CD14-positive monocyte (primary cell): ENCODE measurements around the gene SLC1A2. TPM values are rescaled to one million over a fixed set of nuclear protein-coding genes. Genes with fewer than 3 reads are reported as not detected.

Experiments used
- DNase-seq, 3 donors: peaks; one replicate each; pipeline ENCODE4 v3.0.0-alpha.2; 2011 to 2022
- H2AFZ ChIP-seq: 2 replicates; pipeline ENCODE4 v1.6.0; 2012; ENCODE audit warnings: mild to moderate bottlenecking, low read depth, low read length, inconsistent platforms; ENCODE audit not compliant: insufficient read depth, poor library complexity, severe bottlenecking
- H3K27ac ChIP-seq, 2 donors: 1 replicate in 1 of 2; 2 replicates in 1 of 2; pipeline ENCODE4 v1.5.1; 2012 to 2013; ENCODE audit warnings: low read length in 2 of 2, control low read depth in 1 of 2, inconsistent platforms in 1 of 2, low read depth in 1 of 2, mild to moderate bottlenecking in 1 of 2
- H3K27me3 ChIP-seq, 2 donors: one replicate each; pipeline versions ENCODE4 v1.6.0 to v1.6.1; 2011 to 2013; ENCODE audit warnings: low read length in 2 of 2; ENCODE audit not compliant: control insufficient read depth in 2 of 2, insufficient read depth in 2 of 2
- H3K36me3 ChIP-seq, 2 donors: replicated peaks in 1 of 2; 1 replicate in 1 of 2; 2 replicates in 1 of 2; pipeline versions ENCODE4 v1.5.1 to v1.6.1; 2012 to 2013; ENCODE audit warnings: low read length in 2 of 2, control low read depth in 1 of 2, inconsistent platforms in 1 of 2, mild to moderate bottlenecking in 1 of 2; ENCODE audit not compliant: insufficient read depth in 2 of 2, control insufficient read depth in 1 of 2
- H3K4me1 ChIP-seq, 2 donors: 1 replicate in 1 of 2; 2 replicates in 1 of 2; pipeline versions ENCODE4 v1.5.1 to v1.6.1; 2012 to 2013; ENCODE audit warnings: low read length in 2 of 2, control low read depth in 1 of 2, inconsistent platforms in 1 of 2, mild to moderate bottlenecking in 1 of 2, moderate library complexity in 1 of 2; ENCODE audit not compliant: insufficient read depth in 2 of 2, control insufficient read depth in 1 of 2
- H3K4me2 ChIP-seq: replicated peaks from 2 replicates; pipeline ENCODE3; 2012; ENCODE audit warnings: low read length, moderate library complexity, mild to moderate bottlenecking; ENCODE audit not compliant: poor library complexity, severe bottlenecking; ENCODE audit errors: extremely low read depth
- H3K4me3 ChIP-seq, 3 experiments: fragments of 200-600 bp in 1 of 3; sonication (generic) in 1 of 3; replicated peaks in 1 of 3; 1 replicate in 2 of 3; 2 replicates in 1 of 3; pipeline ENCODE4 v1.5.1; 2011 to 2013; ENCODE audit warnings: low read length in 3 of 3, mild to moderate bottlenecking in 3 of 3, control low read depth in 2 of 3, low read depth in 2 of 3, inconsistent platforms in 1 of 3, moderate library complexity in 1 of 3
- H3K79me2 ChIP-seq: 2 replicates; pipeline ENCODE4 v1.6.0; 2012; ENCODE audit warnings: mild to moderate bottlenecking, control low read depth, inconsistent platforms, low read length, moderate library complexity; ENCODE audit not compliant: insufficient read depth
- H3K9ac ChIP-seq: 2 replicates; pipeline ENCODE4 v1.6.0; 2017; ENCODE audit warnings: low read length, mild to moderate bottlenecking; ENCODE audit not compliant: insufficient read depth, poor library complexity, severe bottlenecking
- H3K9me3 ChIP-seq, 2 donors: replicated peaks in 1 of 2; 1 replicate in 1 of 2; 2 replicates in 1 of 2; pipeline versions ENCODE4 v1.5.1 to v1.6.1; 2012 to 2013; ENCODE audit warnings: low read length in 2 of 2, control low read depth in 1 of 2; ENCODE audit not compliant: control insufficient read depth in 1 of 2, insufficient read depth in 1 of 2
- H4K20me1 ChIP-seq: 2 replicates; pipeline ENCODE4 v1.6.0; 2012; ENCODE audit warnings: mild to moderate bottlenecking, low read length, control low read depth, moderate library complexity; ENCODE audit not compliant: insufficient read depth
- H3K27ac Mint-ChIP-seq, 7 donors: one replicate each; pipeline ENCODE4 v1.8.0; 2020; ENCODE audit warnings: mild to moderate bottlenecking in 7 of 7, mixed read lengths in 7 of 7, moderate library complexity in 6 of 7, inconsistent platforms in 2 of 7
- H3K27me3 Mint-ChIP-seq, 3 donors: one replicate each; pipeline ENCODE4 v1.8.0; 2021 to 2022; ENCODE audit warnings: low read depth in 3 of 3, mild to moderate bottlenecking in 3 of 3, mixed read lengths in 3 of 3, moderate library complexity in 3 of 3, inconsistent platforms in 1 of 3
- H3K36me3 Mint-ChIP-seq, 2 donors: one replicate each; pipeline ENCODE4 v1.8.0; 2020; ENCODE audit warnings: mixed read lengths in 2 of 2, inconsistent platforms in 1 of 2, mild to moderate bottlenecking in 1 of 2
- H3K4me1 Mint-ChIP-seq: one replicate; pipeline ENCODE4 v1.8.0; 2020; ENCODE audit warnings: mild to moderate bottlenecking, mixed read lengths
- H3K4me3 Mint-ChIP-seq, 2 donors: one replicate each; pipeline ENCODE4 v1.8.0; 2020; ENCODE audit warnings: mild to moderate bottlenecking in 2 of 2, mixed read lengths in 2 of 2, moderate library complexity in 1 of 2
- H3K9me3 Mint-ChIP-seq, 7 donors: one replicate each; pipeline ENCODE4 v1.8.0; 2020 to 2022; ENCODE audit warnings: mixed read lengths in 7 of 7, mild to moderate bottlenecking in 6 of 7, moderate library complexity in 6 of 7, inconsistent platforms in 2 of 7
- WGBS: methylation state at CpG from one replicate; pipeline ENCODE4 v1.1.5; 2013; ENCODE audit warnings: missing lambda C conversion rate; ENCODE audit not compliant: insufficient coverage; 5-methylcytosine and 5-hydroxymethylcytosine counted together
- intact Hi-C, 2 donors: fragments of 100-400 bp; cut with micrococcal nuclease; formaldehyde crosslinking; loops; one replicate each; pipeline versions ENCODE4 v1.15.0 to v1.15.1; 2023
- polyA plus RNA-seq, 3 donors: library from polyadenylated mRNA; depleted of rRNA in 1 of 3; unstranded in 2 of 3; stranded (reverse) in 1 of 3; fragments of 300-500 nt in 2 of 3; fragments of >200 nt in 1 of 3; fragmentation: Illumina TruSeq in 2 of 3; gene quantifications; 1 replicate in 2 of 3; 2 replicates in 1 of 3; pipeline ENCODE4 v1.2.3, GENCODE V29; 2012 to 2021
- TF ChIP-seq, protein P1 (sequence below): fragments of 200-600 bp; IDR thresholded peaks from one replicate; pipeline ENCODE4 v1.8.0; 2022; ENCODE audit warnings: antibody characterized with exemption, mild to moderate bottlenecking

Gene SLC1A2
- polyA plus RNA-seq, 3 donors = 0.07 TPM; not detected in 2

DNA sequence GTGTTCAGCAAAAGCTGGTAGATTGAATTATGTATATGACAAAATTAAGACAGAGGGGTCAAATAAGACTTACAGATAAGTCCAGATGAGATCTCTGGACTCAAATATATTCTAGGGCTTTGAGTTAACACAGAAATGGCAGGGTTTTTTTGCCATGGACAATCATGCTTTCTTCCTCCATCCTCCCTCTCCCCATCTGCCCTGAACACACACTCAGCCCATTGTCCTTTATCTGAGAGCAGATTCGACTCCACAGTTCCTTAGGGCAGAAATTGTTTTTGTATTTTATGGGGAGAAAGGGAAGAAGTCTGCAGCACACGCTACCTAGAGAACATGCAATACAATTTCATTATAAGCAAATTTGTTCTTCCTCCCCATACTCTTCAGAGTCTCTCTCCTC, 86.8 kb downstream of the SLC1A2 start:
- no peak overlapping the region for H3K4me3 Mint-ChIP-seq
- H3K27ac Mint-ChIP-seq = peak overlapping the region in 3 of 7 donors; percentile 35 to 84 (median 72)
- peaks cover 42% of the 10 kb centered on the region for H3K4me1 Mint-ChIP-seq
- Histone ChIP-seq H3K36me3 (no peaks in the 10 kb centered on the region), H3K27me3 (no peaks in the 10 kb centered on the region), H3K9ac (no peak overlapping the region), H4K20me1 (no peaks in the 10 kb centered on the region), H3K9me3 (peaks cover 0 to 2% of the 10 kb centered on the region in 2 donors), H3K4me3 (no peak overlapping the region), H3K79me2 (no peaks in the 10 kb centered on the region), H3K4me1 (peaks cover 20 to 36% of the 10 kb centered on the region in 2 donors), H3K4me2 (no peak overlapping the region), H3K27ac (no peak overlapping the region), H2AFZ (no peak overlapping the region)
- TF ChIP-seq, protein P1, sequence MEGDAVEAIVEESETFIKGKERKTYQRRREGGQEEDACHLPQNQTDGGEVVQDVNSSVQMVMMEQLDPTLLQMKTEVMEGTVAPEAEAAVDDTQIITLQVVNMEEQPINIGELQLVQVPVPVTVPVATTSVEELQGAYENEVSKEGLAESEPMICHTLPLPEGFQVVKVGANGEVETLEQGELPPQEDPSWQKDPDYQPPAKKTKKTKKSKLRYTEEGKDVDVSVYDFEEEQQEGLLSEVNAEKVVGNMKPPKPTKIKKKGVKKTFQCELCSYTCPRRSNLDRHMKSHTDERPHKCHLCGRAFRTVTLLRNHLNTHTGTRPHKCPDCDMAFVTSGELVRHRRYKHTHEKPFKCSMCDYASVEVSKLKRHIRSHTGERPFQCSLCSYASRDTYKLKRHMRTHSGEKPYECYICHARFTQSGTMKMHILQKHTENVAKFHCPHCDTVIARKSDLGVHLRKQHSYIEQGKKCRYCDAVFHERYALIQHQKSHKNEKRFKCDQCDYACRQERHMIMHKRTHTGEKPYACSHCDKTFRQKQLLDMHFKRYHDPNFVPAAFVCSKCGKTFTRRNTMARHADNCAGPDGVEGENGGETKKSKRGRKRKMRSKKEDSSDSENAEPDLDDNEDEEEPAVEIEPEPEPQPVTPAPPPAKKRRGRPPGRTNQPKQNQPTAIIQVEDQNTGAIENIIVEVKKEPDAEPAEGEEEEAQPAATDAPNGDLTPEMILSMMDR = no peak
- H3K9me3 Mint-ChIP-seq = peaks cover 0 to 8% (median 7%) of the 10 kb centered on the region in 7 donors
- intact Hi-C loops = no loop called here
- no peak for DNase-seq
- no CpG with 5 or more reads among the region's 2 CpGs for WGBS
- H3K27me3 Mint-ChIP-seq = peaks cover 0 to 2% (median 0%) of the 10 kb centered on the region in 3 donors
- no peaks in the 10 kb centered on the region for H3K36me3 Mint-ChIP-seq

DNA sequence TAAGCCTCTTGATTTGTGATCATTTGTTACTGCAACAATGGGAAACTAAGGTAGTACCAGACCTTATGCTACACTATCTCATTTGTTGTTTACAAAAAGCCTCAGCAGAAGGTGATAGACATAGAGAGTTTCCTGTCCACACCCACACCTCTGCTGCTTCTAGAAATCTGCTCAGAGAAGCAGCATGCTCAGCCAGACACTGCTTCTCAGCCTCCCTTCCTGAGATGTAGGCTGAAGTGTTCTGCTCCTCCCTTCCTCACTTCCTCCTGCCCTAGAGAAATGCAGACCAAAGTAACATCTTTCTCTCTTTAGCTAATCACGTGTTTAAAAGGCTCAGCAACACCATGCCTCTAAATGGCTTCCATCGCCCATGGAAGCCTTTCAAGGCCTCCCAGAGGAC, 88.4 kb downstream of the SLC1A2 start:
- H3K9ac ChIP-seq = no peak overlapping the region
- H3K4me3 ChIP-seq = no peak overlapping the region

More for the DNA sequence above, 88.4 kb downstream of the SLC1A2 start:
- 88% methylated on average over 2 of the region's 2 CpGs for WGBS
- no peaks in the 10 kb centered on the region for H3K36me3 Mint-ChIP-seq
- intact Hi-C loops = no loop called here
- peak overlapping the region in 1 of 2 donors; percentile 48 for H3K4me3 Mint-ChIP-seq
- H3K27me3 ChIP-seq = no peaks in the 10 kb centered on the region
- H3K27ac Mint-ChIP-seq = peak overlapping the region in 6 of 7 donors; percentile 1 to 90 (median 82)
- no peaks in the 10 kb centered on the region for H3K36me3 ChIP-seq
- peaks cover 0 to 2% (median 0%) of the 10 kb centered on the region in 3 donors for H3K27me3 Mint-ChIP-seq
- no peaks in the 10 kb centered on the region for H4K20me1 ChIP-seq
- TF ChIP-seq, protein P1 = no peak
- H3K9me3 Mint-ChIP-seq = peaks cover 0 to 2% (median 0%) of the 10 kb centered on the region in 7 donors
- no peaks in the 10 kb centered on the region for H3K79me2 ChIP-seq
- H3K4me1 Mint-ChIP-seq = peaks cover 36% of the 10 kb centered on the region
- H3K4me2 ChIP-seq = no peak overlapping the region
- H2AFZ ChIP-seq = peak overlapping the region; percentile 52
- peaks cover 20 to 26% of the 10 kb centered on the region in 2 donors for H3K4me1 ChIP-seq
- no peaks in the 10 kb centered on the region for H3K9me3 ChIP-seq
- no peak for DNase-seq
- H3K27ac ChIP-seq = peak overlapping the region in 1 of 2 donors; percentile 5
